Body of pancreas (tissue), 4 donors: Measurements from ENCODE around the gene GPR137. TPM values are rescaled to one million over a fixed set of nuclear protein-coding genes. Genes with fewer than 3 reads are reported as not detected.

Experiments used
- ATAC-seq: fragments of 150-250 bp; one replicate; pipeline ENCODE4 v1.9.1; 2016
- DNase-seq, 4 donors: peaks; one replicate each; pipeline ENCODE4 v3.0.0-alpha.2; 2019
- H3K27ac ChIP-seq, 4 donors: fragments of 200-600 bp; sonication (generic); 1 replicate in 3 of 4; 2 replicates in 1 of 4; pipeline versions ENCODE4 v1.5.1 to v1.6.1; 2016 to 2019; ENCODE audit warnings: mild to moderate bottlenecking in 1 of 4, mixed read lengths in 1 of 4, moderate library complexity in 1 of 4
- H3K27me3 ChIP-seq, 2 donors: fragments of 200-600 bp; sonication (generic); one replicate each; pipeline ENCODE4 v1.6.0; 2016; ENCODE audit warnings: mild to moderate bottlenecking in 1 of 2
- H3K36me3 ChIP-seq, 2 donors: fragments of 200-600 bp; sonication (generic); replicated peaks in 1 of 2; 2 replicates each; pipeline ENCODE4 v1.5.1; 2016; ENCODE audit warnings: low read depth in 2 of 2; ENCODE audit not compliant: insufficient read depth in 1 of 2
- H3K4me1 ChIP-seq: fragments of 200-600 bp; sonication (generic); one replicate; pipeline ENCODE4 v1.6.0; 2016
- H3K4me3 ChIP-seq, 2 donors: fragments of 200-600 bp; sonication (generic); 1 replicate in 1 of 2; 2 replicates in 1 of 2; pipeline ENCODE4 v1.5.1; 2016 to 2019
- H3K9me3 ChIP-seq, 3 donors: fragments of 200-600 bp; sonication (generic); 1 replicate in 2 of 3; 2 replicates in 1 of 3; pipeline ENCODE4 v1.5.1; 2016
- POLR2A ChIP-seq, 3 donors: fragments of 450-650 bp; IDR thresholded peaks; one replicate each; pipeline ENCODE4 v1.6.1; 2016; ENCODE audit warnings: antibody characterized with exemption in 3 of 3, mild to moderate bottlenecking in 2 of 3
- WGBS, 2 donors: methylation state at CpG; one replicate each; pipeline ENCODE4 v1.1.5; 2017; 5-methylcytosine and 5-hydroxymethylcytosine counted together
- intact Hi-C: fragments of 100-400 bp; cut with DNase I; formaldehyde crosslinking; loops from one replicate; pipeline ENCODE4 v1.15.1; 2023
- total RNA-seq, 2 donors: library from RNA; depleted of rRNA; stranded (reverse); fragments of >200 nt; gene quantifications; one replicate each; pipeline ENCODE4 v1.1.0, GENCODE V29; 2016
- TF ChIP-seq, protein P1 (sequence below), 7 experiments: fragments of 450-650 bp in 4 of 7; fragments of 200-600 bp in 3 of 7; sonication (generic) in 3 of 7; IDR thresholded peaks; one replicate each; pipeline ENCODE4 v1.5.1; 2016 to 2019; ENCODE audit warnings: antibody characterized with exemption in 7 of 7

The GPR137 gene
- total RNA-seq, 2 donors from 2014 or later, result 4.4 to 19.4 TPM

- intact Hi-C loops, result no loop called here
- peaks cover 40% of the 10 kb centered on the region for H3K4me1 ChIP-seq
- H3K9me3 ChIP-seq, result no peaks in the 10 kb centered on the region
- no peak for TF ChIP-seq POLR2A (IDR thresholded peaks at IDR 0.05)
- TF ChIP-seq, protein P1, sequence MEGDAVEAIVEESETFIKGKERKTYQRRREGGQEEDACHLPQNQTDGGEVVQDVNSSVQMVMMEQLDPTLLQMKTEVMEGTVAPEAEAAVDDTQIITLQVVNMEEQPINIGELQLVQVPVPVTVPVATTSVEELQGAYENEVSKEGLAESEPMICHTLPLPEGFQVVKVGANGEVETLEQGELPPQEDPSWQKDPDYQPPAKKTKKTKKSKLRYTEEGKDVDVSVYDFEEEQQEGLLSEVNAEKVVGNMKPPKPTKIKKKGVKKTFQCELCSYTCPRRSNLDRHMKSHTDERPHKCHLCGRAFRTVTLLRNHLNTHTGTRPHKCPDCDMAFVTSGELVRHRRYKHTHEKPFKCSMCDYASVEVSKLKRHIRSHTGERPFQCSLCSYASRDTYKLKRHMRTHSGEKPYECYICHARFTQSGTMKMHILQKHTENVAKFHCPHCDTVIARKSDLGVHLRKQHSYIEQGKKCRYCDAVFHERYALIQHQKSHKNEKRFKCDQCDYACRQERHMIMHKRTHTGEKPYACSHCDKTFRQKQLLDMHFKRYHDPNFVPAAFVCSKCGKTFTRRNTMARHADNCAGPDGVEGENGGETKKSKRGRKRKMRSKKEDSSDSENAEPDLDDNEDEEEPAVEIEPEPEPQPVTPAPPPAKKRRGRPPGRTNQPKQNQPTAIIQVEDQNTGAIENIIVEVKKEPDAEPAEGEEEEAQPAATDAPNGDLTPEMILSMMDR (IDR thresholded peaks at IDR 0.05), result no peak
- H3K27ac ChIP-seq, result no peak overlapping the region
- H3K36me3 ChIP-seq, result no peaks in the 10 kb centered on the region
- WGBS, 2 donors, result 94% methylated on average over 33 of the region's 33 CpGs; no CpG with 5 or more reads in 1 of the 2 donors
- ATAC-seq (no peak), DNase-seq (no peak)
- no peak overlapping the region for H3K4me3 ChIP-seq
- peaks cover 0 to 16% of the 10 kb centered on the region in 2 donors for H3K27me3 ChIP-seq
Measured at GRCh38 chr11:64287676-64288352, 2.2 kb downstream of the GPR137 start.

DNA sequence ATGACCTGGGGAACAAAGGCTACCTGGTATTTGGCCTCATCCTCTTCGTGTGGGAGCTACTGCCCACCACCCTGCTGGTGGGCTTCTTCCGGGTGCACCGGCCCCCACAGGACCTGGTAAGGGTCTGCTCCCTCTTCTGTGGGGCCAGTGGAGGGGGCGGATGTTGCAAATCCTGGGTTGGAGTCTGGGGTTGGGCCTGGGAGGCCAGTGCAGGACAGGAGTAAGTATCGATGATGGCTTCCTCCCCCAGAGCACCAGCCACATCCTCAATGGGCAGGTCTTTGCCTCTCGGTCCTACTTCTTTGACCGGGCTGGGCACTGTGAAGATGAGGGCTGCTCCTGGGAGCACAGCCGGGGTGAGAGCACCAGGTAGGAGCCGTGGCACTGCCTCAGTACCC lies 2.7 kb downstream of the GPR137 start:
- peaks cover 0 to 21% of the 10 kb centered on the region in 2 donors for H3K27me3 ChIP-seq
- no peak overlapping the region for H3K4me3 ChIP-seq
- TF ChIP-seq POLR2A (IDR thresholded peaks at IDR 0.05), result no peak
- TF ChIP-seq, protein P1 (IDR thresholded peaks at IDR 0.05), result no peak
- no peak for ATAC-seq
- peaks cover 35% of the 10 kb centered on the region for H3K4me1 ChIP-seq
- H3K36me3 ChIP-seq, result no peaks in the 10 kb centered on the region
- no peak for DNase-seq
- H3K27ac ChIP-seq, result no peak overlapping the region
- H3K9me3 ChIP-seq, result no peaks in the 10 kb centered on the region
- 90 to 93% methylated on average over 3 to 4 of the region's 9 CpGs for WGBS, 2 donors
- intact Hi-C loops, result no loop called here

DNA sequence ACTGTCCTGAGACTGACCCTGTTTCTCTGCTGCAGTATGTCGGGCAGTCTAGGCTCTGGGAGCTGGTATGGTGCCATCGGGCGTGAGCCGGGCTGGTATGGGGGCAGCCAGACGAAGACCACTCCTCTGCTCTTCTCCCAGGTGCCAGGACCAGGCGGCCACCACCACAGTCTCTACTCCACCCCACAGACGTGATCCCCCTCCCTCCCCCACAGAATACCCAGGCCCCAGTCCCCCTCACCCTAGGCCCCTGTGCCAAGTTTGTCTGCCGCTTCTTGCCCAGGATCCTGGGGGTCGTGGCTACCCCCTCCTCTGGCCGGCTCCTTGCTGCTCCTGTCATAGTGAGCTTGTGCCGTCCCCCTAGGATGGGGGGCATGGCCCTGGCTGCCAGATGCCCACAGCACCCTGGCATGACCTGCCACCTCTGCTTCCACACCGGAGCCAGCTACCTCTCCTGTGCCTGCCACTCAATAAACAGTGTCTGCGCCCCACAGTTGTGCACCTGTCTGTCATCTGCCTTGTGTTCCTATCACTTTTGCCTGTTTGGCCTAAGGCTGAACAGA lies 3.4 kb downstream of the GPR137 start:
- no peak for DNase-seq

DNA sequence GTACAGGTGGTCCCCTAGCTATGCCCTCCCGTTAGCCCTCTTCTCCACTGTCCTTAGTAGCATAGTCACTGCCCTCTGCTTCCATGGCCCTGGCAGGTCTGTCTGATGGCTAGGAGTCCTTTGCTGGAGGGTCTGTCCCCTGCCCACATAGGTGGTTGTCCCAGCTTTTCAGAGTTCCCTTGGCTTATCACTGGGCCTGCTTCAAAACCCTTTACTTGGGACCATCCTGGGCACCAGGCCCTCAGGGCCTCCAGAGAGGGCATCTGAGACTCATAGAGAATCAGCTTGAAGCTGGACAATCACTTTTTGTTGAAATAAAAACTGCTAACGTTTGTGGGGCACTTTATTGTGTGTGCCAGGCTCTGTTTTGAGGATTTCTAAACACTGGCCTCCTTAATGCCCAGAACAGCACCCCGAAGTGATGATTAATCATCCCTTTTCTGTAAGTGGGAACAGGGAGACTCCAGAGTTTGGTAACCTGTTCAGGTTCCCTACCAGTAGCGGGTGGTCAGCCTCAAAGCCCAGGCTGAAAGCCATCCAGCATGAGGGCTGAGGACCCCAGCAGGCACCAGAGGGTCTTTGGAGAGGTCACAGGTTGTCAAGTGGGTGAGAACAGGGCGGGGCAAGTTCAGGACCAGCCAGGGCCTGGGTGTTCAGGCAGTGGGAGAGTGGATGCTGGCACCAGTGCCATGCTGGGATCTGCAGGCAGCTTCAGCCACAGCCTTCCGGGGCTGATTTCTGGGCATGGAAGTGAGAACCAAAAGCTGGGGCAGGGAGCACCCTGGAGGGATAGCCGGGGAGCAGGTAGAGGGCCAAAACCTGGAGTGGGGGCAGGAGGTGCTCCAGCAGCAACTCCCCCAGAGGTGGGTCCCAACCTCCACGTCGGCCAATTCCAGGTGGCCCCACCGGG lies 5.0 kb downstream of the GPR137 start:
- Histone ChIP-seq H3K9me3 (no peaks in the 10 kb centered on the region), H3K27ac (no peak overlapping the region), H3K36me3 (no peaks in the 10 kb centered on the region), H3K27me3 (peaks cover 0 to 21% of the 10 kb centered on the region in 2 donors), H3K4me3 (no peak overlapping the region), H3K4me1 (peaks cover 27% of the 10 kb centered on the region)
- DNase-seq (no peak), ATAC-seq (no peak)
- TF ChIP-seq, protein P1 (IDR thresholded peaks at IDR 0.05), result no peak
- TF ChIP-seq POLR2A (IDR thresholded peaks at IDR 0.05), result no peak
- intact Hi-C loops, result no loop called here
- 54 to 59% methylated on average over 4 to 10 of the region's 10 CpGs for WGBS, 2 donors

More for the DNA sequence above, 3.4 kb downstream of the GPR137 start:
- Histone ChIP-seq H3K4me3 (no peak overlapping the region), H3K36me3 (no peaks in the 10 kb centered on the region), H3K27me3 (peaks cover 0 to 21% of the 10 kb centered on the region in 2 donors), H3K4me1 (peaks cover 28% of the 10 kb centered on the region), H3K9me3 (no peaks in the 10 kb centered on the region), H3K27ac (no peak overlapping the region)
- TF ChIP-seq, protein P1 (IDR thresholded peaks at IDR 0.05), result no peak
- TF ChIP-seq POLR2A (IDR thresholded peaks at IDR 0.05), result no peak
- ATAC-seq, result no peak
- intact Hi-C loops, result no loop called here
- 88 to 93% methylated on average over 8 to 12 of the region's 13 CpGs for WGBS, 2 donors
